Duodenal mucosa (tissue), 2 donors: ENCODE measurements around the gene ATP6V0B.

Experiments used
- H3K27ac ChIP-seq: one replicate; pipeline ENCODE4 v1.7.0; 2013; ENCODE audit warnings: low read depth, low read length
- H3K27me3 ChIP-seq, 2 donors: one replicate each; pipeline ENCODE4 v1.7.0; 2013; ENCODE audit warnings: low read length in 2 of 2, control low read depth in 1 of 2; ENCODE audit not compliant: insufficient read depth in 2 of 2, control insufficient read depth in 1 of 2
- H3K36me3 ChIP-seq, 2 donors: one replicate each; pipeline ENCODE4 v1.7.0; 2013; ENCODE audit warnings: low read length in 2 of 2, control low read depth in 1 of 2; ENCODE audit not compliant: insufficient read depth in 2 of 2, control insufficient read depth in 1 of 2
- H3K4me1 ChIP-seq, 2 donors: one replicate each; pipeline ENCODE4 v1.7.0; 2013; ENCODE audit warnings: low read length in 2 of 2, control low read depth in 1 of 2; ENCODE audit not compliant: insufficient read depth in 2 of 2, control insufficient read depth in 1 of 2
- H3K4me3 ChIP-seq, 2 donors: one replicate each; pipeline ENCODE4 v1.7.0; 2013; ENCODE audit warnings: low read length in 2 of 2, low read depth in 1 of 2
- H3K9ac ChIP-seq, 2 donors: one replicate each; pipeline ENCODE4 v1.7.0; 2013; ENCODE audit warnings: low read length in 2 of 2, low read depth in 1 of 2
- H3K9me3 ChIP-seq, 2 donors: one replicate each; pipeline ENCODE4 v1.7.0; 2013; ENCODE audit warnings: low read length in 2 of 2, control low read depth in 1 of 2; ENCODE audit not compliant: control insufficient read depth in 1 of 2

ATP6V0B gene

DNA sequence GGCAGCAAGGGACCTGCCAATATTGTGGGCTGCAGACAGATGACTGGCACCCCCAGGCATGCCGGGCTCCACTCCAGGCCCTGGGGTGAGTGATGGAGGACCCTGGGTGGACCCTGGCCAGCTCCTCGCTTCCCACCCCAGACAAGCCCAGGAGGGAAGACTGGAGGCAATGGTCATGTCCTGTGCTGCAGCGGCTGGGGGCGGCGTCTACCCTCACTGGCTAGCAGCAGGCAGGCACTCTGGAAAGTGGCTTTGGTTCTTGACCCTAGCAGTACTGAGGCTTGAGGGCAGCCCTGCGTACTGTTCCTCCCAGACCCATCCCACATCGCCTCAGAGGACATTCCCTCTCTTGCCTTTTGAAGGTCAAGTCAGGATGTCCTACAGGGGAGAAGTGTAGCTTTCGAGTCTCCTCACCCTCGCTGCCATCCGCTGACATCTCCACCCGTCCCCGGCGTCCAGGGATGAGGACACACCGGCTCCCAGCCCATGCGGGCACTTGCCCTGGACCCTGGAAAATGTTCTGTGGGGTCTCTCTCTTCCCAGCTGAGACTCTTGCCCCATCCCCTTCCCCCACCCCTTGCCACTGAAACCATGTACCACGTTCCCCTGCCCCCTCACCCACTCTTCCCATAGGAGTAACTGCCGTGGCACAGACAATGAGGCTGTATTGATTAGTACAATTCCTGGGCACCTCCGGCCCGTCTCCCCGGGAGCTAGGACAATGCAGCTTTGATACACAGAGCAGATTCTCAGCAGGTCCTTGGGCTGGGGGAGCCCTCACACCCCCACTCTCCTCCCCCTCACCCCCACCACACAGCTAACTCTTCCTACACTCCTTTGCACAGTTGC is 41.5 kb downstream of the ATP6V0B start:
- H3K27ac ChIP-seq: no peak overlapping the region
- H3K9ac ChIP-seq: no peak overlapping the region
- H3K4me3 ChIP-seq: no peak overlapping the region
- H3K4me1 ChIP-seq: peaks cover 4 to 12% of the 10 kb centered on the region in 2 donors
- no peaks in the 10 kb centered on the region for H3K9me3 ChIP-seq
- no peaks in the 10 kb centered on the region for H3K36me3 ChIP-seq
- no peaks in the 10 kb centered on the region for H3K27me3 ChIP-seq

DNA sequence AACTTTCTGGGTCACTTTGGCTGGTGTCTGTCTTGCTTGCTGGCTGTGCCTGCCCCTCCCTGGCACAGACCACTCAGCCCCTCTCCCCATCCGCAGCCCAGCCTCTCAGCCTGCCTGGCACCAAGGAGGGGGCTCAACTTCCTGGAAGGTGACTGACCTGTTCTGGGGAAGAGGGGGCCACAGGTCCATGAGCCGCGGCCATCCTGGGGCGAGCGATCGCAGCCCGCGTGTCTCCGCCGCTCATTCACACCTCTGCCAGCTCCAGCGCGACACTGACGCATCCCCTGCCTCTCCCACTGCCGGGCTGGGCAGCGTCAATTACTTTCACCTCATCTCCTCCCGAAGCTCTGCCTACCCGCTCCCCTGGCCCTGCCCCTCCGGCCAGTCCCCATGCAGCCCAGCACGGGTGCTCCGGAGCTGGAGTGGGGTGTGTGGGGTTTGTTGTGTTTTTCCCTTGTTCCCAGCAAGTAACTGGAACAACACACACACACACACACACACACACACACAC is 42.2 kb downstream of the ATP6V0B start:
- H3K27me3 ChIP-seq: no peaks in the 10 kb centered on the region
- H3K27ac ChIP-seq: no peak overlapping the region
- H3K9ac ChIP-seq: no peak overlapping the region
- peaks cover 0 to 10% of the 10 kb centered on the region in 2 donors for H3K4me1 ChIP-seq
- H3K4me3 ChIP-seq: no peak overlapping the region
- H3K9me3 ChIP-seq: no peaks in the 10 kb centered on the region
- H3K36me3 ChIP-seq: peaks cover 0 to 3% of the 10 kb centered on the region in 2 donors

DNA sequence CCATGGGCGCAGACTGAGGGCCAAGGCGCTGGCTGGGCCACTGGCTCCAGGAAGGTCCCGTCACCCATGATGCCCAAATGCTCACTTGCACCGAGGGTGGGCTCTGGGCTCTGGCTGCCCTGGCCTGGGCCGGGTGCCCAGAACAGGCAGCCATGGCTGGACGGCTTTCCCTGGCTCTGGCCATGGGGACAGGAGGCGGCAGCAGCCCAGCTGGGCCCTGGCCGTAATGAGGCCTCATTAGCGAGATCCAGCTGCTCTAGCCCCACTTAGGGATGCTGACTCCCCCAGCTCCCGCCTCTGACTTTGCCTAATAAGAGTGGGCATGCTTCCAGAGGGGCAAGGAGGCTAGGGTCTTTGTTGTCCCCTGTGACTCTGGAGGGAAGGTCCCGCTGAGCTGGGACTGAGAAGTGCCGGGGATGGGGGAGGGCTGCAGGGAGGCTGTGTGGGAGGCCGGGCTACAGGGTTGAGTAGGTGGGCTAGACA is 44.7 kb downstream of the ATP6V0B start:
- no peak overlapping the region for H3K9ac ChIP-seq
- H3K36me3 ChIP-seq: peaks cover 0 to 3% of the 10 kb centered on the region in 2 donors
- no peaks in the 10 kb centered on the region for H3K27me3 ChIP-seq
- peaks cover 0 to 4% of the 10 kb centered on the region in 2 donors for H3K4me1 ChIP-seq
- H3K27ac ChIP-seq: no peak overlapping the region
- H3K4me3 ChIP-seq: no peak overlapping the region
- no peaks in the 10 kb centered on the region for H3K9me3 ChIP-seq

DNA sequence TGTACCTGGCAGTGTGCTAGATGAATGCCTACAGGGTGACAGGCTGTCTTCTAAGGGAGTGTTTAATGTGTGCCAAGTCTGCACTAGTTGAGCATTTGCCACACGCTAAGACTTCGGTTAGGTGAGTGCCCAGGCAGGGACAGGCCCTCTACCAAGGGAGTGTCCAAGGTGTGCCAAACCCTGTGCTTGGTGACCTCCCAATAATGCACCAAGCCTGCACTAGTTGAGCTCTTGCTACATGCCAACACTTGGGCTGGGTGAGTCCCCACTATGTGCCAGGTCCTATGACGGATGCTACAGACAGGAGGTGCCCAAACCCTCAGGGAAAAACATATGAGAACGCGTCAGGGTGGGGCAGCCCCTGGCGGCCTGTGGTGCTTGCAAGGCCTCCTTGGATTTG is 45.7 kb downstream of the ATP6V0B start:
- no peak overlapping the region for H3K4me3 ChIP-seq
- H3K4me1 ChIP-seq: peaks cover 0 to 11% of the 10 kb centered on the region in 2 donors
- H3K9ac ChIP-seq: no peak overlapping the region
- H3K27me3 ChIP-seq: no peaks in the 10 kb centered on the region
- H3K27ac ChIP-seq: no peak overlapping the region
- H3K36me3 ChIP-seq: peaks cover 0 to 3% of the 10 kb centered on the region in 2 donors
- H3K9me3 ChIP-seq: no peaks in the 10 kb centered on the region

DNA sequence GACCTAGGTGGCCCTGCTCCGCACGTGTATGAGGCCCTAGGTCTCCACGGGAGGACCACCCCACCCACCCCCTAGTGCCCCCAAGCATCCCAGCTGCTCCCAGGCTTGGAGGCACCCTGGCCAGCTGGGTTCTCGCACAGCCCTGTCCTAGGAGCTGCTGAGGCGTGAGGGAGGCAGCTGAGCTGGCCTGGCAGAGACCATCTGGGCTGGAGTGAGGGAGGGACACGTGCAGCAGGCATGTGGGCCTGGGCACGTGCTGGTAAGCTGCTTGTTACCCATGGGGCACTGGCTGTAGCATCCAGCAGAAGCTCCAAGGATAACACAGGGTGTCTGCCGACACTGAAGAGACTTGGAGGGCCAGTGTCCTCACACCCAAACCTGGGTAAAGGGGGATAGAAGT is 46.4 kb downstream of the ATP6V0B start:
- Histone ChIP-seq H3K4me1 (peaks cover 4 to 18% of the 10 kb centered on the region in 2 donors), H3K36me3 (peaks cover 0 to 3% of the 10 kb centered on the region in 2 donors), H3K27ac (no peak overlapping the region), H3K27me3 (no peaks in the 10 kb centered on the region), H3K9me3 (no peaks in the 10 kb centered on the region), H3K4me3 (no peak overlapping the region), H3K9ac (no peak overlapping the region)

DNA sequence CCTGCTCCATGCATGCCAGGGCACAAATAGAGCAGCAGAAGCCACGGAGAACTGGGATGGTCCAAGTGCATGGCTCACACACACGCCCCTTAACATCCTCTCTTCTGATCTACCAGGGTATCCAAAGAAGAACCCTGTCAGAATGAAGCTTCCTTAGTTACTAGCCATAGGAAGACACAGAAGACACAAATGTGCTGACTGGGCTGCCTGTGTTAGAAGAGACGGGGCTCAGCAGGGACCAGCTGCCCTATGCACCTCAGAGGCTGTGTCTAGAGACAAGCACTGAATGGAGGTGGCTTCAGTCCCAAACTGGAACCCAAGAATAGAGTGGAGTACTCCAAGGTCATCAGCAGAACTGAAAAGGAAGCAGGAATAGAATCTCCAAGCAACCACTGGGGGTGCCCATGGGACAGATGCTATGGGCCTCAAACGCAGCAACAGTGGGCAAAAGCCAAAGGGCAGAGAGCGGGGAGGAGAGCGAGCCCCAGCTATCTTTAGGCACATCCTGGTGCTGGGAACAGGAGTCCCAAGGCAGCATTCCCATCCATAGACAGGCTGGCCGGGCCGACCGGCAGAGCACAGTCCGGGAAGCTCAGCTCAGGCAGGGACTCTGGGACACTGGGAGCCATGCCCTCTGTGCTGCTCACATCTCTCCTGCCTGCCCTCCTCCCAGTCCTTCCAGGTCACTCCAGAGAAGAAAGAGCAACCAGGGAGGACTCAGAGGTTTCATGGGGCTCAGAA is 47.0 kb downstream of the ATP6V0B start:
- H3K4me1 ChIP-seq: peaks cover 6 to 18% of the 10 kb centered on the region in 2 donors
- H3K4me3 ChIP-seq: no peak overlapping the region
- no peak overlapping the region for H3K9ac ChIP-seq
- no peaks in the 10 kb centered on the region for H3K27me3 ChIP-seq
- H3K27ac ChIP-seq: no peak overlapping the region
- H3K9me3 ChIP-seq: no peaks in the 10 kb centered on the region
- H3K36me3 ChIP-seq: peaks cover 0 to 3% of the 10 kb centered on the region in 2 donors

DNA sequence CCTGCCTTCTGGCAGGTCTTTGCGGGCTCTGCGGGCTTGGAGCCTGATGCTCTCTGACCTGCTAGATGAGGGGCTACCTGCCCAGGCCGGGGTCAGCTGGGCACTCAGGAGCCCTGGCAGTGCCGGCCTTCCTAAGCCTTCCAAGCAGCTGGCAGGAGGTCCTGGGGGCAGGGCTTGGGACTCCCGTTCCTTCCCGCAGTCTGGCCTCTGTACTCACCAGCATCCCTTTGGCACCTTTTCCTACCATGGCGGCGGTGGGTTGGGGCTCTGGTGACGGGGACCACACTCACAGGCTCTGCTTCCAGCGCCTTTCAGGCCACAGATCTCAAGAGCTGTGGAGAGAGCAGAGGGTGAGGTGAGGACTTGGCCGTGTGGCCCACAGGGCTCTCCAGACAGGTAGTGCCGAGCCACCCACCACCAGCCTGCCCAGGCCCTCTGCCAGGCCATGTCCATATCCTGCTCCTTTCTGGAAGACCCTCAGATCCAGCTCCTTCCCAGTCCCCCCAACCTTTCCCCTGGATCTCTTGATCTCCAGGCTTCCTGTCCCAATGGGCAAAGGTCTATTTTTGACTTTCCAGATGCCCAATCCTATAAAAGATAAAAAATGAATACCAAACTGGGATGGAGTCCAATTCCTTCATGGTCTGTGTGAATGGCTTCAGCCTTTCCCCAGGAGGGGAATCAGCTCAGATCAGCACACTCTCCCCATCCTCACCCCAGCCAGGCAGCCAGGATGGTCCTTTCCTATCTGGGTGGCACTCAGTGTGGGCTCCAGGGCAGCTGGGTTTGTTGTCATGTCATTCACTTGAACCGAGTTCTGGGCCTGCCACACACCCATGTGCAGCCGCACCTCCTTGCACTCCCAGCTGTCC is 49.5 kb downstream of the ATP6V0B start:
- Histone ChIP-seq H3K4me1 (peaks cover 15 to 32% of the 10 kb centered on the region in 2 donors), H3K27me3 (no peaks in the 10 kb centered on the region), H3K27ac (no peak overlapping the region), H3K4me3 (no peak overlapping the region), H3K9me3 (no peaks in the 10 kb centered on the region), H3K9ac (no peak overlapping the region), H3K36me3 (peaks cover 0 to 3% of the 10 kb centered on the region in 2 donors)

DNA sequence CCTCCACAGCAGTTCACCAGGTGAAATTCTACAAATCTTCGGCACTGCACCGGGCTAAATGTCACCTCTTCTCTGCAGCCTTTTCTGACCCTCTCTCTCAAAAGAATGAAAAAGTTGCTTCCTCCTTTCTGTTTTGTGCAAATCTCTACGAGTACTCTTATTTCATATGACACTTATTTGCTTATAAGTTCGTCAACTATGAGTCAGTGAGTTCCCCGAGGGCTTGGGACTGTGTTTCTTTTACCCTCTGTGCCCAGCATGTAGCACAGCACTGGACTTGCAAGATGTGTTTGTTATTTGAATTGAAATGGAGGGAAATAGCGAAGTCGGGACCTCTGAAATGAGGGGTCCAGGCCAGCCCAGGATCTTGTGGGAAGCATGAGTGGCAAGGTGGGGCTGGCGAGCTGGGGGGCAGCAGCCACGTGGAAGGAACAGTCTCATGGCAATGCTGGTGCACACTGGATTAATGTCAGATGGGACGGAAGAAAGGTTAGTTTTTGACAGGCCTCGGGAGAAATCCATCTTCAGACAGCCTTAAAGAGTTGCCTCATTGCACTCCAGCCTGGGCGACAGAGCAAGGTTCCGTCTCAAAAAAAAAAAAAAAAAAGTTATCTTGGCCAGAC is 50.3 kb downstream of the ATP6V0B start:
- Histone ChIP-seq H3K4me1 (peaks cover 21 to 36% of the 10 kb centered on the region in 2 donors), H3K27ac (no peak overlapping the region), H3K36me3 (peaks cover 0 to 3% of the 10 kb centered on the region in 2 donors), H3K4me3 (no peak overlapping the region), H3K27me3 (no peaks in the 10 kb centered on the region), H3K9me3 (no peaks in the 10 kb centered on the region), H3K9ac (no peak overlapping the region)

DNA sequence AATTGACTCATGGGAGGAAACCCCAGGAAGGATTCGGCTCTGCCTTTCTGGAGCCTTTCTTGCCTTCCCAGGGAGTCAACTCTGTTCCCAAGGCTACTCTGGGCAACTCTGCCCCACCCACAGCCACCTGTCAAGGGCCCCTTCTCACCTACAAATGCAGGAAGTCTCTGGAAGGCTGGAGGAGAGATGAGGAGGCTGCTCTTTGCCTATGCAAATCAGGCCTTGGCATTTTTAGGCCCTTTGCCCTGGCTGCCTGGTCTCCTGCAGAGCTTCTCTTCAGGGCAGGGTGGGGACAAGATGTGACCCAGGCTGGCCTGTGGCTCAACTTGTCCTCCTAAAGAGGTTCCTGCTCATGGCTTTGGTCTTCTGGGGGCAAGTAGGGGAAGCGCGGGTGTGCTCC is 51.1 kb downstream of the ATP6V0B start:
- H3K4me3 ChIP-seq: peak overlapping the region in 1 of 2 donors; percentile 25

More for the DNA sequence above, 51.1 kb downstream of the ATP6V0B start:
- Histone ChIP-seq H3K9ac (no peak overlapping the region), H3K27me3 (no peaks in the 10 kb centered on the region), H3K27ac (no peak overlapping the region), H3K9me3 (no peaks in the 10 kb centered on the region), H3K36me3 (peaks cover 0 to 3% of the 10 kb centered on the region in 2 donors), H3K4me1 (peaks cover 21 to 36% of the 10 kb centered on the region in 2 donors)
